ENCODE results near the gene REPS2.

Gene REPS2

DNA sequence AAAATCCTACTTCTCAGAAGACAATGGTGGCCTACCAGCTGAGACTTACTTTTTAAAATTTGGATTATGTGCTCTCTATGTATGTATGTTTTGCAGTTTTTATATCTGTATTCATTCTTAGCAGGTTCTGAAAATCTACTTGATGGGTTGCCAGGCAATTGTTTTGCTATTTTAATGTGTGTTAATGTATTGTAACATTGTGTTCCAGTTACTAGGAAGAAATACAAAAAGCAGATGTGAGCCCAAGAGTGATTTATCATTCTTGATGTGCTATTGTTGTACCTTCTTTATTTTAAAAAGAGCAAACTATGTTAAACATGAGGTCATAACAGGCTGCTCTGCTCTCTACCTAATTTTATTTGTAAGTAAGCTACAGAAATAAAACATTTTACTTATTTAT is 81.9 kb downstream of the REPS2 start:
- no peak for DNase-seq (ENCODE audit: low read depth, low spot score)
- no peak overlapping the region for H3K4me3 ChIP-seq (ENCODE audit: low read length)

DNA sequence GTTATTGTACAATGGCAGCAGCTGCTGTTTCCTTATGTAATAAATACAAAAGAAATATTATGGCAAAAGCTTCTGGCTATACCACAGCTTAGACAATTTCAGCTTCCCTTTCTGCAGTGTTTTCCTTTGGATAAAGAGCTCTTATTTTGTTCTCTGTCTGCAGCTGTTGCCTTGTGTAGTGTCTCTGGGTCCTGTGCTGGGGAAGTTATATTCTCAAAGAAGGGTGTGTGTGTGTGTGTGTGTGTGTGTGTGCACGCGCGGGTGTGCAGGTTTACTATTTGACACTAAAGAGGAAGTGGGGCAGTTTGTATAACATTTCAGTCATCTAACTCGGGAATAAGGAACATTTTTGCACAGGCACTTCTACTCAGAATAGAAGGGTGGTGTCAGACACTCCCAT is 83.6 kb downstream of the REPS2 start:
- no peak for DNase-seq (ENCODE audit: low read depth, low spot score)
- H3K4me3 ChIP-seq (ENCODE audit: low read length): no peak overlapping the region

DNA sequence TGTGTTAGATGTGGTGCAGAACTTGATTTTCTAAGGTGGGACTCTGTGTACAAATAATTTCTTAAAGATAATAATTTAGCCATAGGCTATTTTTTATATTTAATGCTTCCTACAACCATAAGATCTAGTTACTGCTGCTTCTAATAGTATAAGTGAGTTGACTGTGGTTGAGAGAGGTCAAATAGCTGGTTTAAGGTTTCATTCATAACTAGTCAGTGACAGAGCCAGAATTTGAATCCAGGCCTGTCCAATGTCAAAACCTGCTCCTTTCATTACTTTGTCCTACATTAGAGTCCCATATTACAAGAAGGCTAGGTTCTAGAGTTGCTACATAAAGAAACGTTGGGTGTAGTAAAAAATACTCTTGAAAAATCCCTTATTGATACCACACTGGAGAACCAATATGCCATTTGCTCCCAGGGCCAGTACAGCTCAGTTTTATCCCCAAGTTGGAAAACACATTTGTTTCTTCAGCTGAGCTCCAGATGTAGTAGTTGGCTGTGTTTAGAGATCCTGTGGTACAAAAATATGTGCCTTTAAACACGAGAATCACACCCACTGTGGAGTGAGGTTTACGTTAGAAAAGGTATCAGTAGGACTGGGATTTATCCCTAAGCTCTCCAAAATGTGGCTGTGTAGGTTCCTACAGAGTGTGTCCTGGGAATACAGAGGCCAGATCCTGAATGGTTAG is 84.3 kb downstream of the REPS2 start:
- DNase-seq (ENCODE audit: low read depth, low spot score): no peak
- H3K4me3 ChIP-seq (ENCODE audit: low read length): no peak overlapping the region

DNA sequence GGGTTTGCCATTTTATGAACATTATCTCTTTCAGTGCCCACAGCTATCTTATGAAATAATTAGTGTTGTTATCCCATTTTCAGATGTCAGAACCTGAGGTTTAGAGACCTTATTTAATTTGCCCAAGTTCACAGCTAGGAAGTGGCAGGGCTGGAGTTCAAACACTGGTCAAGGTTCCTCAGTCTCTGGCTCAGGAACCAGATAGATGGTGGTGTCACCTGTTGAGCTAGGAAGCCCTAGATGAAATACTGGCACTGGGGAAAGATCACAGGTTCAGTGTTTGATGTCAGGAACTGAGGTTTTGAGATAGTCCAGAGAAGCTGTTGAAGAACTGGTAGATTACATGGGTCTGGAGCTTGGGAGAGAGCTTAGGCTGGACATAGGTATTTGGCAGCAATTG is 85.4 kb downstream of the REPS2 start:
- no peak overlapping the region for H3K4me3 ChIP-seq (ENCODE audit: low read length)
- no peak for DNase-seq (ENCODE audit: low read depth, low spot score)

DNA sequence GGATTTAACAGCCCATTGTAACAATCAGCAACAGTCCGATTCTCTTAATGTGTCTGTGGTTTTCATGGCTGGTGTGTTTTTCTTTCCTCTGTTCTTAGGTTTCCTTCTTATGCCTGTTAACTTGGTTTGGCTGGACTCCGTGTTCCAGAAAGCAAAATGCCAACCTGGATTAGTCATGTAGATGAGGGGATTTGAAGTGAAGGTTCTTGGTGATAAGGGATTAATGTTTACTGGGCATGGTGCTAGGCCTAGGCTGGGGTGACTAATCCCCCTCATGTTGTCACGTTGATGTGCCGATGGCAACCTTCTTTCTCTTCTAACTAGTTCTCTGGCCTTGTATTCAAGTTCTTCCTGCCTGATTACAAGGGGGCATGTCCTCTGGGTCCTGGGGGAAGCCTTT is 85.9 kb downstream of the REPS2 start:
- no peak for DNase-seq (ENCODE audit: low read depth, low spot score)
- no peak overlapping the region for H3K4me3 ChIP-seq (ENCODE audit: low read length)

DNA sequence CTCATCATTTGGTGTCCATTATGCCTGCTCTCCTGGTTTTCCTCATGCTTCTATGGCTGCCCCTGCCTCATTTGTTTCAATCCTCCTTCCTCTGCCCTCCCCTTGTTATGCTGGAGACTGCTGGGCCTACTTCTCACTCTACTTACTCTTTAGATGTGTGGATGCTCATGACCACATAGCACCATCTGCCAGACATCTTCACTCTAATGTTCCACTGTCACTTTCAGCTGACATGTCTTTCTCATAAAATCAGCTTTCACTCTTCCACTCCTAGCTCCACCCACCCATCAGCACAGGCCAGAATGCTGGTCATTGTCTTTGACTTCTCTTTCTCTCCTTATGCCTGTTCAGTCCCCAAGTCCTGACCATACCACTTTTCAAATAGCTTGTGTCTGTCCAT is 86.8 kb downstream of the REPS2 start:
- no peak overlapping the region for H3K4me3 ChIP-seq (ENCODE audit: low read length)
- DNase-seq (ENCODE audit: low read depth, low spot score): no peak

DNA sequence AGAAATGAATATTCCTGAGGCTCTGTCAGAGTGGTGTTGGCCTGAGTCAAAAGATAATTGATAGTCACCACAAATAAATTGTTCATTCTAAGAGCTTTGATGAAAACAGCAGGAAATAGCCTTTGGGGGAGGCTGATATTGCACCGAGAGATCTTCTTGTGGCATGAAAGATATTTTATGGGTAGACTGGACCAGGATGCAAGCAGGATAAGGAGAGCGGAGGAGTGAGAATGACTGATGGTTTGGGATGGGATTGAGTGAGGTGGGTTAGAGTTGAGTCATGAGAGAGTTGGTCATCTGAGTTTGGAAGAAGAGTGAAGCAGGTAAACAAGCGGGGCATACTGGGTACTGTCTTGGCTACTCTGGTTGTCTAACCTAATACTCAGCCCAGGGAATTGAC is 88.7 kb downstream of the REPS2 start:
- DNase-seq (ENCODE audit: low read depth, low spot score): no peak
- no peak overlapping the region for H3K4me3 ChIP-seq (ENCODE audit: low read length)

DNA sequence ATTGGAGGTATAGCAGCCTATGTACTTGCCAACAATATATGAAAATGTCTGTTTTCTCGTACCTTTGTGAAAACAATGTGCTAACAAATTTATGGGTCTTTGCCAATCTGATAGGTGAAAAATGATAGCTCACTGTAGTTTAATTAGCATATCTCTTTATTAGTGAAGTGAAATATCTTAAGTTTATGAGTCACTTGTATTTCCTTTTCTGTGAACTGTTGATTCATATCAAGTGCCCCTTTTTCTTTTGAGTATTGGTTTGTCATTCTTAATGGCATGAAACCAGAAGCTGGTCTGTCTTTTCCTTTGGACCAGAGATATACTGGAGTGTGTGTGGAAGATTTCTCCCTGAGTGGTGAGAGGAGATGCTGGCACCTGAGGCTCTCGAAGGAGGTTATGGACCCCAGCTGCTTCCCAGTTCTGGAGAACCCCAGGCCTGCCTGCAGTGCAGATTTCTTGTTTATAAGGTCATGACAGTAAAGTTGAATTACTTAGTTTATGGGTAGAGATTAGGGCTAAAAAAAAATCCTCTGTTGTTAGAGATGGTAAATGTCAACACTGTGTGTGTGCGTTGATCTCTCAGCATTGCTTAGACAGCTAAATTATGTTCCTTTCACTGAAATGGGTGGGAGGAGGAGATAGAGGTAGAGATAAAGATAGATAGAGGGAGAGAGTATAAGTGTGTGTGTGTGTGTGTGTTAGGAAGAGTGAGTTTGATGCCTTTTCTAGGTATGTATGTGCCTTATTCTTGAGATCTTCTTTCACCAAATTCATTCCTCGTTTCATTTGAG is 89.9 kb downstream of the REPS2 start:
- no peak overlapping the region for H3K4me3 ChIP-seq (ENCODE audit: low read length)
- no peak for DNase-seq (ENCODE audit: low read depth, low spot score)

DNA sequence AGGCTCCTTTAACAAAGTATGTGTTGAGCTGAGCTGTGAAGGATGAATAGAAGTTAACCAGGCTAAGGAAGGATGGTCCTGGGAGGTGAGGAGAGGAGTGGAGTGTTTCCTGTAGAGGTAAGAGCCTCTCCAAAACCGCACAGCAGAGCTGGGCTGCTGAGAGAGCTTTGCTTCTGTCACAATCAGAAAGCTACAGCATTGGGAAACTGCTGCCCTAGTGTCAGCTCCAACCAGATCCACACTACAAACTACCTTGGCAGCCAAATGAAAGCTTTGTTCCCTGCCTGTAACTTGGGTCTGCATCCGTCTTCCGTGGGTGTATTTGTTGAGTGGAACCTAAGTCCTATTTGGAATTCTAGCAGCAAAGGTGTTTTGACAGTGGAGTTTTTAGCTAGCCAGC is 91.8 kb downstream of the REPS2 start:
- no peak for DNase-seq (ENCODE audit: low read depth, low spot score)
- no peak overlapping the region for H3K4me3 ChIP-seq (ENCODE audit: low read length)

DNA sequence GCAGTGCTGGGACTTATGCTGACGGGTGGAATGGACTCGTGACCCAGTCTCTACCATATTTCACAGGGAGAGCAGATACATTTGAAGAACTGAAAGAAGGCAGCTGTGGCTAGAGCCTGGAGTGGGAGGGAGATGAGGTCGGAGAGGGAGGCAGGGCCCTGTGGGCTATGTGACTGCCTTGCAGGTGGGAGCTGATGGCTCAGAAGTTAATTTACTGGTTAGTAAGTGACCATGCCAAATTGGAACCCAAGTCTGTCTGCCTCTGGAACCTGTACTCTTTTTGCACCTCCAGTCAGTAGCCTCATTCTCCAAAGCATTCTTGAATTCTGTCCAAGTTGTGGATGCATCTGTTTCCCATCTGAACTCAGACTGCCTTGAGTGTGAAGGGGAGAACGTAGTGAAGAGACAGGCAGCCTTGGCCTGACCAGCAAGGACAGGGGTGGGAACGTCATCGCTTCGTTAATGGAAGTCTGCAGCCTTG is 92.3 kb downstream of the REPS2 start:
- H3K4me3 ChIP-seq (ENCODE audit: low read length): no peak overlapping the region
- no peak for DNase-seq (ENCODE audit: low read depth, low spot score)

DNA sequence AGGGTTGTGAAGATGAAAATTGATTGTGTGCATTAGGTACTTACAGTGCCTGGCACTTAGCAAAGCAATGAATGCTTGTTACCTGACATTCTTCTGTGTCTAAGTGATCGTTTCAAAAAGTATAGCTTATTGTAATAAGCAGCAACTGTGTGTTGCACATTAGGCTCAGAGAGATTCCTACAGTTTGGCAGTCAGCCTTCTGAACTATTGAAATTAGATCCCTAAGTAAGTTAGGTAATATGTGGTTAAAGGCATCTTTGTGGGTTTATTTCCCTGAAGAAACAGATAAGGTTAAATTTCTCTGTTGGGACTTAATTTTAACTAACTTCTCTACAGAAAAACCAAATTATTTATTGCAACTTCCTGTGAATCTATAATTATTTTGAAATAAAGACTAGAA is 93.4 kb downstream of the REPS2 start:
- no peak overlapping the region for H3K4me3 ChIP-seq (ENCODE audit: low read length)
- no peak for DNase-seq (ENCODE audit: low read depth, low spot score)

DNA sequence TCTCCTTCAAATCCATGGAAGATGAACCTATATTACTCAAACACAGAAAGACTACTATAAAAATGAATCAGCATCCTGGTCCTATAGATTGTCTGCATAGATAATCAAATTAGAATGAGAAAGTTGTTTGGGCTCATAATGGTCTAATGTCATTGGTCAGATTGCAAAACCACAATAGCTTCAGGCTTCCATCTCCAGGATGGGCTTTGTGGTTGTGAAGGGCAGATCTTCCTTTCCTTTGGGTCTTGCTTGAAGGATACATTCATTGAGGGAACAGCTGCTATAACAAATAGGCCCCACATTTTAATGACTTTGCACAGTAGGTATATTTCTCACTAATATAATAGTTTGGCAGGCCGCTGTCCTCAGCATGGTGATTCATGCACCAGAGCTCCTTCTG is 94.3 kb downstream of the REPS2 start:
- no peak overlapping the region for H3K4me3 ChIP-seq (ENCODE audit: low read length)

DNA sequence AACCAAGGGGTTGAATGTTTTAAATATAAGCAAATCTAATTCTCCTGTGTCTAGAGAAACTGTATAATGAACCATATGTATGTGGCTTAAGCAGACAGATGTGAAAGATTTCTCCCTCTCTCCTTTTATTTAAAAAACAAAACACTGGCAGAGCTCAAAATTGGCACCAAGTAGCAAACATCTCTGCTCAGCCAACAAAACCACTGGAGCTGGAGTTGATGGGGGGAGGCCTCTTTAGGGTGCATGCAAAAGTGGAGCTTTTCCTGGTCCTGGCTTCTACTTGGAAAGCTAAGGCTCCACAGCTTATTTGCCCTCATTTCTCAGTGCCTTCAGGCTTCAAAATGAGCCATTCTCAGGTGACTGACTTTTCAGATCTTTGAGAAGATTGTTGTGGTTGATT is 95.6 kb downstream of the REPS2 start:
- DNase-seq (ENCODE audit: low read depth, low spot score): no peak
- no peak overlapping the region for H3K4me3 ChIP-seq (ENCODE audit: low read length)

More for the DNA sequence above, 94.3 kb downstream of the REPS2 start:
- DNase-seq (ENCODE audit: low read depth, low spot score): no peak

DNA sequence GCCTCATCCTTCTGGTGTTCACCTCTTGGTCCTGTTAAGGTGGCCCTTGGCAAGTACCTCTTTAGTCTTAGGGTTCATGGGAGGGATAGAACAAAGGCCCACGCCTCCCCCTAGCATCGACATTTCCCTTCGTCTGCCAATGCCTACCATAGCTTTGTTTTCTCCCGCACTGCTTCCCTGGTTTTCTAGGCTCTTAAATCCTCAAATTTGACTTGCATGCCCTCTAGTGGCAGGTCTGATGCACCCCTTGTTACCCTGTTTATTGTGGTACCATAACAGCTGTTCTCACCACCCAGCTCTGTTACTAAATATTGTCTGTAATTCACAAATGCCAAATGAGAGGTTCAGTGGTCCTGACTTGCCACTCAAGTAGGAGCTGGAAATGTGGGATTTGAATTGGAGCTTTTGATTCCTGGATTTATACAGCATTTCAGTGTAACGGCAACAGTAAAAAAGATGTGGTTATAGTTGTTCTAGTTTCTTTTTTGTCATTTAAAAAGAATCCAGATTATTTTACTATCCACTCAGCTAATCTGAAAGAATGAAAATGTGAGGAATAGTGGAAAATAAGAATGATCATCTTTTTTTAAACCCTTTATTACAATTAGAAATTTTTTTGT is 100.1 kb downstream of the REPS2 start:
- peak; percentile 33 for DNase-seq (ENCODE audit: low read depth, low spot score)
- no peak overlapping the region for H3K4me3 ChIP-seq (ENCODE audit: low read length)

DNA sequence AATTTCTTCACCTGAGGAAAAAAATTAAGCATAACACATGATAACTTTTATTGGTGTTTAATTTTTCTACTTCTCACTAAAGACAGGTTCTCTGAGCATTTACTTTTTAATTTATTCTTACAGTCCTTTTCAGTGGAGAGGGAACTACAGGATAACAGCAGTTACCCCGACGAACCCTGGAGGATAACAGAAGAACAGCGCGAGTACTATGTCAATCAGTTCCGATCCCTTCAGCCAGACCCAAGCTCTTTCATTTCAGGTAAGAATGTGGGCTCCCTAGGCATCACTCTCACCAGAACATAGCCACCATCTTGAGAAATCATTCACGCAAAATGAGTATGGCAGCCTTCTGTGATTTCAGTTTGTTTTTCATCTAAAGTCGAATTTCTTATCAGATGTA is 100.8 kb downstream of the REPS2 start:
- no peak overlapping the region for H3K4me3 ChIP-seq (ENCODE audit: low read length)
- DNase-seq (ENCODE audit: low read depth, low spot score): no peak

DNA sequence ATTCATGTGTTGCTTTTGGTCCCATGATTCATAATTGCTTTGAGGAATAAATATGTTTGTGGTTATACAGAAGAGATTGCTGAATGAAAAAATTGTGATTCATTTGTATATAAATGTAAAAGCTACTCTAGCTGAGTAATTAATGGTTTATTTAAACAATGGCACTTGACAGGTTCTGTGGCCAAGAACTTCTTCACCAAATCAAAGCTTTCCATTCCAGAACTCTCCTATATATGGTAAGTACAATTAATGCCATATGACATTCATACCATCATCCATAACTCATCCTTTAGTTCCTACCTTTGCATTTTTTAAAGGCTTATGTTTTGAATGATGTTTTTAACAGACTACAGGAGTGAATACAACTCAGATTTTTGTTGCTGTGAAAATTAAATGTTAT is 105.8 kb downstream of the REPS2 start:
- H3K4me3 ChIP-seq (ENCODE audit: low read length): no peak overlapping the region
- DNase-seq (ENCODE audit: low read depth, low spot score): no peak

DNA sequence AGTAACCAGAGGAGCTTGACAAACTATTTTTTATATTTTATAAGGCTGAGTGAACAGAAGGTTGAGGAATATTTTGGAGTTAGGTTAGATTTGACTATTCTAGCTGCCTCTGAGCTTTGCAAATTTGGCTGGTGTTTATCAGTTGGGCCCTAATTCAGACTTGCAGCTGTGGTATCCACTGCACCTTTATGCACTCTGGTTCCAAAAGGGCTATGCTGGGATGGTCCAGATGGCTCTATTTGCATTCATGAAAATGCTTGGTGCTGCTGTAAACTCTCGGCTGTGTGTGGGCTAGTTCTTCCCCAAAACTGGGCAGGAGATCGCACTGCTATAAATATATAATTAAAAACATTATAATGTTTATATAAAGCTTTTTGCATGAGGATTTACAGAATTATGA is 106.3 kb downstream of the REPS2 start:
- no peak overlapping the region for H3K4me3 ChIP-seq (ENCODE audit: low read length)
- no peak for DNase-seq (ENCODE audit: low read depth, low spot score)

DNA sequence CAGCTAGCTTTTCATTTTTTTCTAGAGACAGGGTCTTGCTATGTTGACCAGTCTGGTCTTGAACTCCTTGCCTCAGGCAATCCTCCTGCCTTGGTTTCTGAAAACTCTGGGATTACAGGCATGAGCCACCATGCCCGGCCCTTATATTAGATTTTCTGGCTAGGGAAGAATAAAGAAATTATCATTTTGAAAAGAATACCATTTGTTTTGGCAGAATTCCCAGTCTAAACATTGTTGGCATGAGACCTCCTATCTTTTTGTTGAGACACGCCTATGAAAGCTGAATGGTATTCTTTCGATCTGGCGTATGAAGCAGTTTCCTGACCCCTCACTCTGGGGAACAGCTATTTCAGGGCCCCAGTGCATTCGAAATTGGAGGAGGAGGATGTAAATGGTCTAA is 107.0 kb downstream of the REPS2 start:
- no peak for DNase-seq (ENCODE audit: low read depth, low spot score)
- H3K4me3 ChIP-seq (ENCODE audit: low read length): no peak overlapping the region

DNA sequence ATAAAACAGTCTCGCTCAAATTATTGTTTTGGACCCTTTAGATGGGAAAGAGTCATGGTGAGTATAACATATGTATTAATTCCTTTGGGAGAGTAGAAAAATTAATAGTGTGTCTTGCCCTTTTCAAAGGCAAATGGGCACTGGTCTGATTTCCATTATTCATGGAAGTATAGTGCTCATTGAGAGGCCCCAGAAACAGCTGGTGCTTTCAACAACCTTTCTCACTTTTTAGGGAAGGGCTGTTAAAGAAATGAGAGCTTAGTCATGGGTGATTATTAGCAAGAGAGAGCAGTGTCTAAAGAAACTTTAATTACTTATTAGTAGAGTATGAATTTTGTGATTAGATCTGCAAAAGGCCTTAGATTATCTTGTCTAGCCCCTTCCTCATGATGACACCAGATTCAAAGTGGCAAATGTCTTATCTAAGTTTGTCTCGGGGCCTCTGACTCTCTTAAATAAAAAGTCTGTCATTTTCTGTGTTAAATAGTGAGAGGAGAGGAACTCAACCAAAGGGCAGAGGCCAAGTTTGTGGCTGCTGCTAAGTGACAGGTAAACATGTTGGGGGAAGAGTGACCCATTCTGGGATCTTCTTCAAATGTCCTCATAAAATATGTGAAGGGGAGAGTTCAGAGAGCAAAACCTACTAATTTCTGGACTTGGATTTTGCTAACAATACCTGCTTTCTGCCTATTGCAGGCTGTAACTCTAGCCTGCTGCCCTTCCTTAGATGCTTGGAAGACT is 110.6 kb downstream of the REPS2 start:
- DNase-seq (ENCODE audit: low read depth, low spot score): no peak
- H3K4me3 ChIP-seq (ENCODE audit: low read length): no peak overlapping the region

DNA sequence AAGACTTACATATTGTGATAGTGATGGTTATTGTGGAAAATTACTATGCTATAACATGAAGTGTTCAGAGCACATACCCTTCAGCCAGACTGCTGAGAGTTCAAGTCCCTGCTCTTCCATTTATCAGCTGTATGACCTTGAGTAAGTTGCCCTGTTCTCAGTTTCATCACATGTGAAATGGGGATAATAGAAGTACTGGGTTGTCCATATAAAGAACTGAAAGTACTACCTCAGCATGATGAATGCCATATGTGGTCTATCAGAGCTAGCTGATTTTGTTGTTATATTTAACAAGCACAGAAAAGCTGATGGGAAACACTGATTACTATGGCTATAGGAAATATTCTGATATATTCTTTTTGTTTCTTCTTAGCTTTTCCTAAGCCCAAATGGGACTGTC is 115.6 kb downstream of the REPS2 start:
- no peak for DNase-seq (ENCODE audit: low read depth, low spot score)
- H3K4me3 ChIP-seq (ENCODE audit: low read length): no peak overlapping the region
